Measurements from ENCODE around the gene IL11RA.

DNA sequence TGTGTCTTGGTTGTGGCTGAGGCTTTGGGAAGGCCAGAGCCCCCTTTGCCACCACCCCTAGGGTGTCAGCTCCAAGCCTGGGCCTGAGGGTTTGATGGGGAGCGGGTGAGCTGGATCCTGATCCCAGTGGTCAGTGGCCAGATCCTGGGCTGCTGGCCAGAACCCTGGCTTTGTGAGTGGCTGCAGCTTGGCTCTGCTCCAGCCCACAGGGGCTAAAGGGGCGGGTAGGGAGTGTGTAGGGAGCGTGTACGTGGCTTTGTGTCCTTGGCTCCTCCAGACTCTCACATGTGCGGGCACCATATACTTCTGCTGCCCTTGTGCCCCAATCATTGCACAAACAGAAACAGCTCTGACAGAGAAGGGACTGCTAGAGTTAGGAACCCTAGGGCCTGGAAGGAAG is 1.2 kb upstream of the IL11RA start:
- TF ChIP-seq FOXP2 (optimal IDR thresholded peaks at IDR 0.05; ENCODE audit: borderline replicate concordance, extremely low read depth, extremely low read length, insufficient read depth) (no peak), TAF1 (IDR thresholded peaks at IDR 0.05; ENCODE audit: borderline replicate concordance, insufficient read depth, low read length) (no peak), POLR2AphosphoS5 (IDR thresholded peaks at IDR 0.05; ENCODE audit: low read depth, low read length) (no peak), SIN3A (IDR thresholded peaks at IDR 0.05; ENCODE audit: borderline replicate concordance, insufficient read depth, low read length) (no peak)
- TF ChIP-seq, protein P1, sequence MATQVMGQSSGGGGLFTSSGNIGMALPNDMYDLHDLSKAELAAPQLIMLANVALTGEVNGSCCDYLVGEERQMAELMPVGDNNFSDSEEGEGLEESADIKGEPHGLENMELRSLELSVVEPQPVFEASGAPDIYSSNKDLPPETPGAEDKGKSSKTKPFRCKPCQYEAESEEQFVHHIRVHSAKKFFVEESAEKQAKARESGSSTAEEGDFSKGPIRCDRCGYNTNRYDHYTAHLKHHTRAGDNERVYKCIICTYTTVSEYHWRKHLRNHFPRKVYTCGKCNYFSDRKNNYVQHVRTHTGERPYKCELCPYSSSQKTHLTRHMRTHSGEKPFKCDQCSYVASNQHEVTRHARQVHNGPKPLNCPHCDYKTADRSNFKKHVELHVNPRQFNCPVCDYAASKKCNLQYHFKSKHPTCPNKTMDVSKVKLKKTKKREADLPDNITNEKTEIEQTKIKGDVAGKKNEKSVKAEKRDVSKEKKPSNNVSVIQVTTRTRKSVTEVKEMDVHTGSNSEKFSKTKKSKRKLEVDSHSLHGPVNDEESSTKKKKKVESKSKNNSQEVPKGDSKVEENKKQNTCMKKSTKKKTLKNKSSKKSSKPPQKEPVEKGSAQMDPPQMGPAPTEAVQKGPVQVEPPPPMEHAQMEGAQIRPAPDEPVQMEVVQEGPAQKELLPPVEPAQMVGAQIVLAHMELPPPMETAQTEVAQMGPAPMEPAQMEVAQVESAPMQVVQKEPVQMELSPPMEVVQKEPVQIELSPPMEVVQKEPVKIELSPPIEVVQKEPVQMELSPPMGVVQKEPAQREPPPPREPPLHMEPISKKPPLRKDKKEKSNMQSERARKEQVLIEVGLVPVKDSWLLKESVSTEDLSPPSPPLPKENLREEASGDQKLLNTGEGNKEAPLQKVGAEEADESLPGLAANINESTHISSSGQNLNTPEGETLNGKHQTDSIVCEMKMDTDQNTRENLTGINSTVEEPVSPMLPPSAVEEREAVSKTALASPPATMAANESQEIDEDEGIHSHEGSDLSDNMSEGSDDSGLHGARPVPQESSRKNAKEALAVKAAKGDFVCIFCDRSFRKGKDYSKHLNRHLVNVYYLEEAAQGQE (IDR thresholded peaks at IDR 0.05; ENCODE audit: insufficient read depth in 1 of 2, low read depth in 2 of 2, low read length in 2 of 2) = no peak
